ENCODE data around the gene YIF1A. TPM values are rescaled to one million over a fixed set of nuclear protein-coding genes. Genes with fewer than 3 reads are reported as not detected.

Gene YIF1A
- total and polyA plus RNA-seq, 2 of the 4 experiments (the other 2 are of a cell fraction), result 128 to 207 TPM

DNA sequence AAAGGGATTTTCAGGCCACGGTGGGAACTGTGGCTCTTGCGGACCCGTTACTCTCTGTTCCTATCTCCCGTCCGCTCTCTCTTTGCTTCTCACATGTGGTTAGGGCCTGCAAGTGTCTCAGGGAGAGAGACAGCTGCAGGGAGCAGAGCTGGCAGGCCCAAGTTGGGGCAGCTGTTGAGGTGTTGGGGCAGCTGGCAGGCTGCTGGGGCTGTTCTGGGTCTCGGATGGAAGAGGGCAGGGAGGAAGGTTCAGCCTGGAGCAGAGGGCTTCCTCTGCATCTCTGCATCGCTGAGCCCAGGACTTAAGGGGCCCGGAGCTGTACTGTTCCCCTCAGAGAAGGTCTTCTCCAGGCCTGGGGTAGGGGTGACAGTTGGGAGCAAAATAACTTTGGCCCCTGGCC, 13.5 kb downstream of the YIF1A start:
- Histone ChIP-seq H2AK9ac (replicated peaks; ENCODE audit: low read depth, low read length, poor library complexity) (no peak overlapping the region), H3K79me1 (ENCODE audit: low read depth in 1 of 2, low read length in 2 of 2) (peaks cover 10 to 26% of the 10 kb centered on the region in 2 experiments), H2BK5ac (ENCODE audit: low read depth, low read length, poor library complexity, severe bottlenecking) (no peak overlapping the region), H2AFZ (replicated peaks; ENCODE audit: low read length, poor library complexity) (no peak overlapping the region), H3K56ac (ENCODE audit: extremely low read depth, insufficient read depth, low read length) (no peak overlapping the region), H2BK20ac (ENCODE audit: low read depth, low read length) (no peak overlapping the region), H3K27ac (ENCODE audit: insufficient read depth, low read length) (no peak overlapping the region), H3K4me3 (ENCODE audit: insufficient read depth, low read depth, low read length) (no peak overlapping the region), H2BK120ac (ENCODE audit: low read depth, low read length) (no peak overlapping the region), H3K4me1 (ENCODE audit: control insufficient read depth, insufficient read depth, low read length) (peaks cover 3% of the 10 kb centered on the region; the same call in 1 of the 2 replicates), H4K20me1 (ENCODE audit: insufficient read depth, low read length) (peaks cover 26% of the 10 kb centered on the region; the same call in 1 of the 2 replicates), H3K9me1 (ENCODE audit: insufficient read depth, low read length) (peaks cover under 1% of the 10 kb centered on the region; the same call in 1 of the 2 replicates), H3K23ac (ENCODE audit: low read depth, low read length) (no peak overlapping the region), H3K9me3 (ENCODE audit: control insufficient read depth, insufficient read depth, low read length) (no peaks in the 10 kb centered on the region), H3K18ac (ENCODE audit: low read depth, low read length) (no peak overlapping the region), H2BK15ac (ENCODE audit: low read depth, low read length) (no peak overlapping the region), H3K4ac (ENCODE audit: low read depth, low read length) (no peak overlapping the region), H3K9ac (ENCODE audit: low read depth, low read length) (no peak overlapping the region), H3K36me3 (ENCODE audit: control insufficient read depth, insufficient read depth, low read length) (peaks cover 49% of the 10 kb centered on the region), H3K4me2 (ENCODE audit: low read depth, low read length) (no peak overlapping the region), H3K14ac (replicated peaks; ENCODE audit: low read depth, low read length) (no peak overlapping the region), H4K5ac (ENCODE audit: low read depth, low read length) (no peak overlapping the region), H3K27me3 (ENCODE audit: control insufficient read depth, insufficient read depth, low read length) (no peaks in the 10 kb centered on the region; the same call in 1 of the 2 replicates), H4K8ac (ENCODE audit: low read depth in 2 of 2, low read length in 2 of 2) (no peak overlapping the region), H2AK5ac (ENCODE audit: low read depth, low read length) (no peak overlapping the region), H4K91ac (ENCODE audit: insufficient read depth, low read depth, low read length) (no peak overlapping the region)
- CTCF ChIA-PET, result no interaction called here
- WGBS, 2 experiments (ENCODE audit: extremely low coverage in 2 of 2, insufficient read length in 1 of 2), result no CpG with 5 or more reads among the region's 8 CpGs
- ATAC-seq (ENCODE audit: low read depth) (no peak), DNase-seq (no peak)
- POLR2A ChIA-PET (ENCODE audit: unreplicated experiment), result no interaction called here
- no TSS peak for BruUV-seq (replicated peaks)
- dilution Hi-C loops (cut with HindIII; ENCODE audit: low sequenced_read_pairs, unreplicated experiment) (no loop called here), in situ Hi-C loops (cut with MboI; ENCODE audit: low sequenced_read_pairs) (no loop called here), intact Hi-C loops (cut with micrococcal nuclease) (no loop called here)
- TF ChIP-seq FOS (IDR thresholded peaks at IDR 0.05; ENCODE audit: low read depth, low read length) (no peak), NFE2L2 (IDR thresholded peaks at IDR 0.05; ENCODE audit: low read depth, low read length) (no peak), MXI1 (IDR thresholded peaks at IDR 0.05; ENCODE audit: borderline replicate concordance, low read depth, low read length) (no peak), CHD1 (IDR thresholded peaks at IDR 0.05; ENCODE audit: low read depth, low read length) (no peak), RAD21 (IDR thresholded peaks at IDR 0.05; ENCODE audit: low read length) (no peak), MAZ (IDR thresholded peaks at IDR 0.05; ENCODE audit: borderline replicate concordance, low read depth, low read length) (no peak), BHLHE40 (IDR thresholded peaks at IDR 0.05; ENCODE audit: low read depth, low read length) (no peak), MAFK (IDR thresholded peaks at IDR 0.05; ENCODE audit: low read depth, low read length) (no peak), RFX5 (IDR thresholded peaks at IDR 0.05; ENCODE audit: low read depth, low read length) (no peak)
- TF ChIP-seq, protein P1, sequence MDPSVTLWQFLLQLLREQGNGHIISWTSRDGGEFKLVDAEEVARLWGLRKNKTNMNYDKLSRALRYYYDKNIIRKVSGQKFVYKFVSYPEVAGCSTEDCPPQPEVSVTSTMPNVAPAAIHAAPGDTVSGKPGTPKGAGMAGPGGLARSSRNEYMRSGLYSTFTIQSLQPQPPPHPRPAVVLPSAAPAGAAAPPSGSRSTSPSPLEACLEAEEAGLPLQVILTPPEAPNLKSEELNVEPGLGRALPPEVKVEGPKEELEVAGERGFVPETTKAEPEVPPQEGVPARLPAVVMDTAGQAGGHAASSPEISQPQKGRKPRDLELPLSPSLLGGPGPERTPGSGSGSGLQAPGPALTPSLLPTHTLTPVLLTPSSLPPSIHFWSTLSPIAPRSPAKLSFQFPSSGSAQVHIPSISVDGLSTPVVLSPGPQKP (IDR thresholded peaks at IDR 0.05; ENCODE audit: borderline replicate concordance, low read depth, low read length), result no peak
- TF ChIP-seq, protein P2, sequence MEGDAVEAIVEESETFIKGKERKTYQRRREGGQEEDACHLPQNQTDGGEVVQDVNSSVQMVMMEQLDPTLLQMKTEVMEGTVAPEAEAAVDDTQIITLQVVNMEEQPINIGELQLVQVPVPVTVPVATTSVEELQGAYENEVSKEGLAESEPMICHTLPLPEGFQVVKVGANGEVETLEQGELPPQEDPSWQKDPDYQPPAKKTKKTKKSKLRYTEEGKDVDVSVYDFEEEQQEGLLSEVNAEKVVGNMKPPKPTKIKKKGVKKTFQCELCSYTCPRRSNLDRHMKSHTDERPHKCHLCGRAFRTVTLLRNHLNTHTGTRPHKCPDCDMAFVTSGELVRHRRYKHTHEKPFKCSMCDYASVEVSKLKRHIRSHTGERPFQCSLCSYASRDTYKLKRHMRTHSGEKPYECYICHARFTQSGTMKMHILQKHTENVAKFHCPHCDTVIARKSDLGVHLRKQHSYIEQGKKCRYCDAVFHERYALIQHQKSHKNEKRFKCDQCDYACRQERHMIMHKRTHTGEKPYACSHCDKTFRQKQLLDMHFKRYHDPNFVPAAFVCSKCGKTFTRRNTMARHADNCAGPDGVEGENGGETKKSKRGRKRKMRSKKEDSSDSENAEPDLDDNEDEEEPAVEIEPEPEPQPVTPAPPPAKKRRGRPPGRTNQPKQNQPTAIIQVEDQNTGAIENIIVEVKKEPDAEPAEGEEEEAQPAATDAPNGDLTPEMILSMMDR (conservative IDR thresholded peaks at IDR 0.05; ENCODE audit: low read depth, low read length), result no peak
